ENCODE data around the gene ERC2. TPM values are rescaled to one million over a fixed set of nuclear protein-coding genes. Genes with fewer than 3 reads are reported as not detected.

The ERC2 gene
- total RNA-seq, 1 donor from 2014 or later: 1.5 TPM

DNA sequence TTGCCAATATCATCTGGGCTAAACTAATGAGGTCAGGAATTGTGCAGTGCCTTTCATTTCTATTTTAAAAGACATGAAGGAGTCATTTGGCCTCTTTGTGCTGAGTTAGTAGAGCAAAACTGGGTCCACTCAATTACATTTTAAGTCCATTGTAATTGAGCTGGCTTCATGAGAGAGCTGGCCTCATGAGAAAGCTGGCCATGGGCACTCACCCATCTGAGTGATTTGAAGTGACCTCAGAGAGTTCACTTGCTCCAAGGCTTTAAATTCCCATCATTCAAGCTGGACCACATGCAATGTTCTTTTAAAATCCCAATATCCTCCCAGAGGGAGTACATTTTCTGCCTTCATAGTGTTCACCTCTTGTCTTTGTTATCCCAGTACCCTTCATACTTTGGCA is 645.3 kb downstream of the ERC2 start:
- Histone ChIP-seq H3K27me3 (ENCODE audit: low read depth) (no peaks in the 10 kb centered on the region), H3K4me1 (peaks cover 10% of the 10 kb centered on the region), H3K27ac (no peak overlapping the region), H3K4me3 (no peak overlapping the region), H3K9me3 (no peaks in the 10 kb centered on the region), H3K36me3 (no peaks in the 10 kb centered on the region)
- DNase-seq (no peak), ATAC-seq (no peak)
- intact Hi-C loops (cut with DNase I): no loop called here
- TF ChIP-seq, protein P1, sequence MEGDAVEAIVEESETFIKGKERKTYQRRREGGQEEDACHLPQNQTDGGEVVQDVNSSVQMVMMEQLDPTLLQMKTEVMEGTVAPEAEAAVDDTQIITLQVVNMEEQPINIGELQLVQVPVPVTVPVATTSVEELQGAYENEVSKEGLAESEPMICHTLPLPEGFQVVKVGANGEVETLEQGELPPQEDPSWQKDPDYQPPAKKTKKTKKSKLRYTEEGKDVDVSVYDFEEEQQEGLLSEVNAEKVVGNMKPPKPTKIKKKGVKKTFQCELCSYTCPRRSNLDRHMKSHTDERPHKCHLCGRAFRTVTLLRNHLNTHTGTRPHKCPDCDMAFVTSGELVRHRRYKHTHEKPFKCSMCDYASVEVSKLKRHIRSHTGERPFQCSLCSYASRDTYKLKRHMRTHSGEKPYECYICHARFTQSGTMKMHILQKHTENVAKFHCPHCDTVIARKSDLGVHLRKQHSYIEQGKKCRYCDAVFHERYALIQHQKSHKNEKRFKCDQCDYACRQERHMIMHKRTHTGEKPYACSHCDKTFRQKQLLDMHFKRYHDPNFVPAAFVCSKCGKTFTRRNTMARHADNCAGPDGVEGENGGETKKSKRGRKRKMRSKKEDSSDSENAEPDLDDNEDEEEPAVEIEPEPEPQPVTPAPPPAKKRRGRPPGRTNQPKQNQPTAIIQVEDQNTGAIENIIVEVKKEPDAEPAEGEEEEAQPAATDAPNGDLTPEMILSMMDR (IDR thresholded peaks at IDR 0.05): no peak

DNA sequence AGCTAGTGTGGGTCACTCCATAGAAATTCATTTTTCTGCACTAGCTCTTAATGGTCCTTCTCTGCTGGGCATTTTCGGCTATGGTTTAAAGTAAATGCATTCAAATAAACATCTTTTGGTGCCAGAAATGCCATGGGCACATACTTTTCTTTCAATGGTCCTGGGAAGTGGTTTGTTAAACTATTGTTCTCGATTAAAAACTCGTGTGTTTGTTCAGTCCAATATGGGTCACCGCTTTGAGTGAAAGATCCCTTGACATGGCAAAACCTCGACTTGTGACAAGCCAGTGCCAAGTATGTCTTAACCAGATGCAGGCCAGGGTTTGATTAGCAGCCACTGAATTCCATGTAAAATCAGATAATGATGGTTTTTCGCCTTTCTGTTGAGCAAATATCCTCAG is 649.3 kb downstream of the ERC2 start:
- TF ChIP-seq, protein P1 (IDR thresholded peaks at IDR 0.05): no peak
- Histone ChIP-seq H3K4me3 (no peak overlapping the region), H3K27ac (no peak overlapping the region), H3K36me3 (no peaks in the 10 kb centered on the region), H3K27me3 (ENCODE audit: low read depth) (no peaks in the 10 kb centered on the region), H3K9me3 (no peaks in the 10 kb centered on the region), H3K4me1 (peaks cover 8% of the 10 kb centered on the region)
- ATAC-seq (no peak), DNase-seq (no peak)
- intact Hi-C loops (cut with DNase I): no loop called here

DNA sequence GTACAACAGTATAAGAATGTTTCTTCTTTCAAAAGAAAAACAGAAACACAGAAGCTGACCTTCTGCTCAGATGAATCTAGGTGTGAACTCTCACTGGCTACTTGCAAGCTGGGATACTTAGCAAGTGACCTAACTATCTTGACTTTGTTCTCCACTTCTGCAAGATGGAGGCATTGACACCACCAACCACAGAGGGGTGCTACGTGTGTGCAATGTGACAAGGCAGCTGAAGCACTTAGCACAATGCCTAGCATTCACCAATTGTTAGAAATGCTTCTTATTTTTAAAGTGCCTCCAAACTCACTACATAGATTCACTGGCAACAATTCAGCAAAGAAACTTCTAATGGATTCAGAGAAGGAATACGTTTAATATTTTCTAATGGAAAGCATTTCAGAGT is 649.8 kb downstream of the ERC2 start:
- no peak for DNase-seq

DNA sequence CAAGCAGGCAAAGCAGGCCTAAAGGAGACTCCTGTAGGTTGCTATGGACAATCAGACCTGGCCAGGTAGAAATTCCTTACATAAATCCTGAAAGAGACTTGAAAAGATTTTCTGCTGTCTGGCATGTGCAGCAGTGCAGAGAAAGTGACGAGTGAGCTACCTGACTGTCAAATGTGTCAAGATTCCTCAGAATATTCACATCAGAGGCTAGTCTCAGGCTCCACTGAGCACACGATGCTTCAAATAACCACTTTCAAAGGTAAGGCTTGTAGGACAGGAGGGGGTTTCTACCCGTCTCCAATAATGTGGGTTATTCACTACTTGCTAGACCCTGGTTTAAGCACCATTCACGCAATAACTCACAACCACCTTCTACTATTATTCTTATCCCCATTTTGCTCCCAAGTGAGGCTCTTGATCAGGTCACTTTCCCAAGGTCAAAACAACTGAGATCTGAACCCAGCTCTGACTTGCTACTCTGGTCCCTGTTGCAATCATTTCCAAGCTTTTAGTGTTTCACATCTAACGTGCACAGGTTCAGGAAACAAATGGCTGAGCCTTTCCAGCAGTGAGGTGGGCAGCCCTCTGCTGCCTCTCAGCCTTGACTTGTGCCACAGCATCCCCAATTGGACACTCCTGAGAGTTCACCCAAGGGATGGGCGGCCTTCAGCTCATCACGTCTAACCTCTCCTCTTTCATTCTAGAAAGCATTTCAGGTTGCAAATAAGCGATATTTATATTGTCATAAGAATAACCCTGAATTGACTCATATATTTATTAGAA is 651.3 kb downstream of the ERC2 start:
- intact Hi-C loops (cut with DNase I): no loop called here
- TF ChIP-seq, protein P1 (IDR thresholded peaks at IDR 0.05): no peak
- no peak for ATAC-seq

More for the DNA sequence above, 649.8 kb downstream of the ERC2 start:
- ATAC-seq: no peak
- no peaks in the 10 kb centered on the region for H3K36me3 ChIP-seq
- TF ChIP-seq, protein P1 (IDR thresholded peaks at IDR 0.05): no peak
- no peaks in the 10 kb centered on the region for H3K27me3 ChIP-seq (ENCODE audit: low read depth)
- intact Hi-C loops (cut with DNase I): no loop called here
- H3K27ac ChIP-seq: no peak overlapping the region
- H3K4me3 ChIP-seq: no peak overlapping the region
- H3K4me1 ChIP-seq: peaks cover 13% of the 10 kb centered on the region
- H3K9me3 ChIP-seq: no peaks in the 10 kb centered on the region

DNA sequence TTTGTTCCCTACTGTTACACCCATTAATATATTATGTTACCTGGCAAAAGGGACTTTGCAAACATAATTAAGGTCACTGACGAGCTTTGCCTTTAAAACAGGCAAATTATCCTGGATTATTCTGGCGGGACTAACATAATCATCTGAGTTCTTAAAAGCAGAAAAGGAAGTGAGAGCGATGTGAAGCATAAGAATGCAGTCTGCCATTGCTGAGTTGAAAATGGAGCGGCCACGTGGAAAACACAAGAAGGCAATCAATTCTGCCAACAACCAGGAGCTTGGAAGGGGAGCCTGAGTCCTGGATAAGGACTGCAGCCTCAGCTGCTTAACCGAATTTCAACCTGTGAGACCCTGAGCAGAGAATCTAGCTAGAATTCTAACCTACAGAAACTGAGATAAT is 653.0 kb downstream of the ERC2 start:
- H3K27ac ChIP-seq: no peak overlapping the region
- no peaks in the 10 kb centered on the region for H3K36me3 ChIP-seq
- ATAC-seq (no peak), DNase-seq (no peak)
- H3K9me3 ChIP-seq: no peaks in the 10 kb centered on the region
- no peak overlapping the region for H3K4me3 ChIP-seq
- no peaks in the 10 kb centered on the region for H3K27me3 ChIP-seq (ENCODE audit: low read depth)
- TF ChIP-seq, protein P1 (IDR thresholded peaks at IDR 0.05): no peak
- H3K4me1 ChIP-seq: peaks cover 25% of the 10 kb centered on the region
- intact Hi-C loops (cut with DNase I): no loop called here

More for the DNA sequence above, 651.3 kb downstream of the ERC2 start:
- Histone ChIP-seq H3K36me3 (no peaks in the 10 kb centered on the region), H3K27me3 (ENCODE audit: low read depth) (no peaks in the 10 kb centered on the region), H3K9me3 (no peaks in the 10 kb centered on the region), H3K4me3 (no peak overlapping the region), H3K27ac (no peak overlapping the region), H3K4me1 (peaks cover 25% of the 10 kb centered on the region)
- DNase-seq: no peak

All from lower lobe of right lung (tissue), 2 donors.